ENCODE results near the gene ADCY9. TPM values are rescaled to one million over a fixed set of nuclear protein-coding genes. Genes with fewer than 3 reads are reported as not detected.

ADCY9 gene
- total RNA-seq, 1 donor from 2014 or later, result 6.9 TPM

DNA sequence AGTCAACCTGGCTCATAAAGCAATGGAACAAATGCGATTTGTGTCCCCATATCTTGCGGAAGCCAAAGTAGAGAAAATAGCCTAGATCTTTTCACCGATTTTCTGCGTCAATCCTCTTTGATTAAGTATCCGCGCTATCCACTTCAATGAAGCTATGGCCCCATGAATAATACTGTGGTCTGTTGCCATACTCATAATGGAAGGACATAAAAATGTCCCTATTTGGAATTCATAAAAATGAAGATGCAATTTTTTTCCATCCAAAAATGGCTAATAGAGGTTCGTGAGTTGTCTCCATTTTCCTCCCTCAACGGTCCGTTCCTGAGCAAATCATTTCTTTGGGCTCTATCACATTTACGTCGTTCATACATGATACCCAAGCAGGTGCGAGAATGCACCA is 25.4 kb upstream of the ADCY9 start:
- no peaks in the 10 kb centered on the region for H3K4me1 Mint-ChIP-seq (ENCODE audit: low read depth)
- no peaks in the 10 kb centered on the region for H3K27me3 Mint-ChIP-seq
- no peaks in the 10 kb centered on the region for H3K9me3 Mint-ChIP-seq (ENCODE audit: low read depth)
- TF ChIP-seq, protein P1, sequence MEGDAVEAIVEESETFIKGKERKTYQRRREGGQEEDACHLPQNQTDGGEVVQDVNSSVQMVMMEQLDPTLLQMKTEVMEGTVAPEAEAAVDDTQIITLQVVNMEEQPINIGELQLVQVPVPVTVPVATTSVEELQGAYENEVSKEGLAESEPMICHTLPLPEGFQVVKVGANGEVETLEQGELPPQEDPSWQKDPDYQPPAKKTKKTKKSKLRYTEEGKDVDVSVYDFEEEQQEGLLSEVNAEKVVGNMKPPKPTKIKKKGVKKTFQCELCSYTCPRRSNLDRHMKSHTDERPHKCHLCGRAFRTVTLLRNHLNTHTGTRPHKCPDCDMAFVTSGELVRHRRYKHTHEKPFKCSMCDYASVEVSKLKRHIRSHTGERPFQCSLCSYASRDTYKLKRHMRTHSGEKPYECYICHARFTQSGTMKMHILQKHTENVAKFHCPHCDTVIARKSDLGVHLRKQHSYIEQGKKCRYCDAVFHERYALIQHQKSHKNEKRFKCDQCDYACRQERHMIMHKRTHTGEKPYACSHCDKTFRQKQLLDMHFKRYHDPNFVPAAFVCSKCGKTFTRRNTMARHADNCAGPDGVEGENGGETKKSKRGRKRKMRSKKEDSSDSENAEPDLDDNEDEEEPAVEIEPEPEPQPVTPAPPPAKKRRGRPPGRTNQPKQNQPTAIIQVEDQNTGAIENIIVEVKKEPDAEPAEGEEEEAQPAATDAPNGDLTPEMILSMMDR (IDR thresholded peaks at IDR 0.05; ENCODE audit: unreplicated experiment), result no peak
- DNase-seq (ENCODE audit: low spot score, unreplicated experiment), result no peak
- H3K27ac Mint-ChIP-seq, result no peak overlapping the region
- H3K4me3 Mint-ChIP-seq (ENCODE audit: low read depth), result no peak overlapping the region
- no peaks in the 10 kb centered on the region for H3K36me3 Mint-ChIP-seq (ENCODE audit: insufficient read depth)

DNA sequence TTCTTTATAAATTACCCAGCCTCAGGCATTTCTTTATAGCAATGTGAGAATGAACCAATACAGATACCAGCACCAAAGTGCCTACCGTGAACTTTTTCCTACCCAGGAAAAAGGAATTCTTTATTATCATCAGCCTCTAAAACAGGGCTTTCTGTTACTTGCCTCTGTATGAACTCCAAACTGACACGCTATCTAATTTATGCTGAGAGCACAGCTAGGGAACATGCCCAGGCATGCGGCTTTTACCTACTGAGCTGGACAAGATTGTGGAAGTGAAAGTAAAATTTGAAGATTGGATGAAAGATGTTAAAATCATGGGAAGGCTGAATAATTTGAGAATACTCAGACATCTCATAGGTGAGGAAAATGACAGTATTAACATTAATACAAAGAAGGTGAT is 24.4 kb upstream of the ADCY9 start:
- Mint-ChIP-seq H3K9me3 (ENCODE audit: low read depth) (no peaks in the 10 kb centered on the region), H3K36me3 (ENCODE audit: insufficient read depth) (no peaks in the 10 kb centered on the region), H3K4me3 (ENCODE audit: low read depth) (no peak overlapping the region), H3K27ac (peak overlapping the region; percentile 29), H3K27me3 (peaks cover 3% of the 10 kb centered on the region), H3K4me1 (ENCODE audit: low read depth) (peaks cover 5% of the 10 kb centered on the region)
- TF ChIP-seq, protein P1 (IDR thresholded peaks at IDR 0.05; ENCODE audit: unreplicated experiment), result no peak
- no peak for DNase-seq (ENCODE audit: low spot score, unreplicated experiment)

- Mint-ChIP-seq H3K36me3 (ENCODE audit: insufficient read depth) (no peaks in the 10 kb centered on the region), H3K4me3 (ENCODE audit: low read depth) (no peak overlapping the region), H3K9me3 (ENCODE audit: low read depth) (no peaks in the 10 kb centered on the region), H3K27me3 (peaks cover 3% of the 10 kb centered on the region), H3K4me1 (ENCODE audit: low read depth) (peaks cover 5% of the 10 kb centered on the region), H3K27ac (no peak overlapping the region)
- TF ChIP-seq, protein P1 (IDR thresholded peaks at IDR 0.05; ENCODE audit: unreplicated experiment), result no peak
- no peak for DNase-seq (ENCODE audit: low spot score, unreplicated experiment)
These were observed 23.7 kb upstream of the ADCY9 start for GRCh38 chr16:4139968-4140367.

GRCh38 chr16:4138713-4139112 is 22.5 kb upstream of the ADCY9 start:
- H3K4me3 Mint-ChIP-seq (ENCODE audit: low read depth), result no peak overlapping the region
- H3K4me1 Mint-ChIP-seq (ENCODE audit: low read depth), result peaks cover 5% of the 10 kb centered on the region
- H3K27ac Mint-ChIP-seq, result no peak overlapping the region
- TF ChIP-seq, protein P1 (IDR thresholded peaks at IDR 0.05; ENCODE audit: unreplicated experiment), result no peak
- no peaks in the 10 kb centered on the region for H3K9me3 Mint-ChIP-seq (ENCODE audit: low read depth)
- DNase-seq (ENCODE audit: low spot score, unreplicated experiment), result no peak
- no peaks in the 10 kb centered on the region for H3K36me3 Mint-ChIP-seq (ENCODE audit: insufficient read depth)
- peaks cover 8% of the 10 kb centered on the region for H3K27me3 Mint-ChIP-seq

DNA sequence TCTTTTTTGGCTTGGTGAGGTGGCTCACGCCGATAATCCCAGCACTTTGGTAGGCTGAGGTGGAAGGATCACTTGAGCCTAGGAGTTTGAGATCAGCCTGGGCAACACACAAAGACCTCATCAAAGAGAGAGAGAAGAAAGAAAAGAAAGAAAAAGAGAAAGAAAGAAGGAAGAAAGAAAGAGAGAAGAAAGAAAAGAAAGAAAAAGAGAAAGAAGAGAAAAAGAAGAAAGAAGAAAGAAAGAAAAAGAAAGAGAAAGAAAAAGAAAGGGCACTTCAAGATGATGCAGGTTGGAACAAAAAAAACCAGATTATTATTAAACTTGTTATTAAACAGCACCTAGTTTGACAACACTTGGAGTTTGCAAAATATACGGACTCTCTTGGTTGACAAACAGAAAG is 21.2 kb upstream of the ADCY9 start:
- no peaks in the 10 kb centered on the region for H3K36me3 Mint-ChIP-seq (ENCODE audit: insufficient read depth)
- H3K4me3 Mint-ChIP-seq (ENCODE audit: low read depth), result no peak overlapping the region
- peaks cover 13% of the 10 kb centered on the region for H3K27me3 Mint-ChIP-seq
- no peak overlapping the region for H3K27ac Mint-ChIP-seq
- no peak for DNase-seq (ENCODE audit: low spot score, unreplicated experiment)
- peaks cover 5% of the 10 kb centered on the region for H3K4me1 Mint-ChIP-seq (ENCODE audit: low read depth)
- no peaks in the 10 kb centered on the region for H3K9me3 Mint-ChIP-seq (ENCODE audit: low read depth)
- TF ChIP-seq, protein P1 (IDR thresholded peaks at IDR 0.05; ENCODE audit: unreplicated experiment), result no peak
